ENCODE data around the gene SLC26A9.
"Not testable (repeated sequence)": the region's sequence is repeated elsewhere in the genome, so short reads cannot be mapped to it uniquely, and the experiment has no call there.

The SLC26A9 gene

GRCh38 chr1:205924460-205924790 lies 18.8 kb downstream of the SLC26A9 start:
- no peak for DNase-seq

DNA sequence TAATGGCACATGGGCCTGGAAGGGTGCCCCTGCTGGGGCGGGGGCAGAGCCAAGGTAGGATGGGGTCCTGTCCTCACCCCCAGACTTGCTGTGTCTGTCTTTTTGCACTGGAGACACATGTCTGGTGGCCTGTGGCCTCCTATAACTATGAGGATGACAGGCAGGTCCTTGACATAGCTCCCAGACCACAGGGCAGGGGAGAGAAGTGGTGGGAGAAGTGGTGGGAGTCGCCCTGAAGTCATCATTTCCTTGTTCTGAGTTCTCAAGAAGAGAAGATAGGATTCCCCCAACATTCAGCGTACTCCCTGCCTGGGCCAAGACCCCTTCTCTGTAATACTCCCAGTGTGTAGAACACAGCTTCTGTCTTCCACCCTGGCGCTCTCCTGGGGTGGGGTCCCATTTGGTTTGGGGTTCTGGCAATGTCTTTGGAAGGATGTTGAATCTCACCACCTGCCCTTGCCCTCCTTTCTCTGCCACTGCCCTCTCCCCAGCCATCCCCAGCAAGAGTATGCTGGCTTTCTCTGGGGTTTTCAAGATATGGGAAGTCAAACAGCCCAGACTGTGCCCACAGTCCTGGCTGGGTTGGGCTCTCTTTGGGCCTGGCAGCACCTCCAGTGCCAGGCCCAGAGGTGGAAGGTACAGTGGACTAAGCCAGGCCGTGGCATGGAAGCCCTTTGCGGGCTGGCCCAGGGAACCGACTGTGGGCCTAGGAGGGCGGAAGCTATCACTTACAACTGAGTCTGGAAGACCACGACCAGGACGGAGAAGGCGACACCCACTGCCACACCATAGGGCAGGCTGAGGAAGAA lies 19.4 kb downstream of the SLC26A9 start:
- no peak for DNase-seq

- DNase-seq, result no peak
Observed at GRCh38 chr1:205922806-205923205, 20.4 kb downstream of the SLC26A9 start.

- DNase-seq, result no peak
Observed at GRCh38 chr1:205922314-205922713, 20.9 kb downstream of the SLC26A9 start.

GRCh38 chr1:205921570-205921909 lies 21.7 kb downstream of the SLC26A9 start:
- no peak for DNase-seq

- DNase-seq, result no peak
Observed at GRCh38 chr1:205920861-205921569, 22.2 kb downstream of the SLC26A9 start.

GRCh38 chr1:205920159-205920558 lies 23.1 kb downstream of the SLC26A9 start:
- DNase-seq, result no peak

DNA sequence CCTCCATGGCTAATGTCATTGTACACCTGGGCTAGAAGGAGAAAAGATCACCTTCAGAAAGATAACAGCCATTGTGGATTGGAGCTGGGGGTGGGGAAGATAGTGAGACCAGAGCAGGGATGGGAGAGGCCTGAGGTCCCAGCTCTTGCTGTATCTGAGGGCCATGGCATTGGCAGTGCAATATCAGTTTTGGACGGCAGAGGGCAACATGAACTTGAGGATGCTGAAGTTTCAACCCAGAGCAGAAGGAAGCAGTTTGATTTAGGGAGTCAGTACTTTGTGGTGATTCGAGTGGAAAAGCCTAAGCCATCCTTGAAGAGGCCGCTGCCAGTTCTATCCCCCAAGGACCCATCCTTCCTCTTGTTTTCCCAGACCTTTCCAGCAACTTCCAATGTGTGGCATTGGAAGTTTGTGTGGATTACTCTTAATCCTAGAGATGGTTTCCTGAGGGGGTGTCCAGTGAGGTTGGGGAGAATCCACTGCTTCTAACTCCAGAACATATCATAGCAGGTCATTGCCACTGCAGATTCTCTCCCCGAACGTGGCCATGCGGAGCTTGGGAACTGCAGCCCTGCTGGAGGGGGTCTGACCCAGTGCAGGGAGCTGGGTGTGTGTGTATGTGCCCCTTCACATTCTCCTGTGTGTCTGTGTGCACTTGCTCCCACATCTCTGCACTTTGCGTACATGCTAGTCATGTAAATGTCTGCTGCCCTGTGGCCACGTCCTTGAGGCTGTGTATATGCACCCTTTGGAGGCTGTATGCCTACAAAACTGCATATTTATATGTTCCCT lies 24.1 kb downstream of the SLC26A9 start:
- peak; percentile 87 for DNase-seq

DNA sequence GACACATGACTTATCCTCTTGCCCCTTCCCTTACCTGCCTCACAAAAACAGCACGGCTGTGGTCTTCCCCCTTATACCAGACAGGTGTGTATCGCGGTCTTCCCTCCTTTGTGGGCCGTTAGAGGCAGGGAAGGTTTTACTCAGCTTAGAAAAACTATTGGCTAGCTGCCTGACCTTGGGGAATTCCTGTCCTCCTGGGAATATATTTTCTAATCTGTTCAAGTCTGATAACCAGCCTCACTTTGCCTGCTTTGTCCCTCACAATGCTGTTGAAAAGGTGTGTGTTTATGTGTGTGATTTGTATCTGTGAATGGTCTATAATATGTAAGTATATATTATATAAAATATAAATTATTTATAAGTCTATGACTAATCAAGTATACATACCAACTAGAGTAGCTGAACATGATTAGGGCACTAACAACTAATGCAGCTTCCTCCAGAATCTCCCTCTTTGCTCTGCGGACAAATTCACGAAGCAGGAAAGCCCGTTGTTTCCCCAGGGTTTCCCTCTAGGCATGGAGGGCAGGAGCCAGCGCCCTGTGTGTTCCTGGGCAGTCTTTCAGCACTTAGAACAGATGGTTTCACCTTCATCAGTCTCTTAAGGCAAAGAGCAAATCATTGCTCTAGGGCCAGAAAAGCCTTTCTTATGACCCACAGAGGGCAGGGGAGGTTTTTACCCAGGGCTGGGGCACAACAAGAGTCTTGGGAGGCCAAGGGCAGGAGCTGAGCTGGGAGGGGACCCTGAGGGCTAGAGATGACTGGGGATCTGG lies 25.6 kb downstream of the SLC26A9 start:
- peak; percentile 54 for DNase-seq

DNA sequence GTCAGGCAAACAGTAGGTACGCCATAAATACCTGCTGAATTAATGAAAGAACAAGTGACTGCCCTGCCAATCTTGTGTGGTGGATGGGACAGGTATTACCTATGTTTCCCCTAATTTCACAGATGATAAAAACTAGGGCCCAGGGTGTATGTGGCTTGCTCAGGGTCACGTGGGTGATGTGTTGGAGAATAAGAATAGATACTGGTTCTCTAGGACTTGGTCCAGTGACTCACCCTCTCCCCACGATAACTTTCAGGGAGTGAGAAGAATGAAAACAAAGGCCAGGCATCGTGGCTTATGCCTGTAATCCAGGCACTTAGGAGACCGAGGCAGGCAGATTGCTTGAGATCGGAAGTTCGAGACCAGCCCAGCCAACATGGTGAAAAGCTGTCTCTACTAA lies 26.7 kb downstream of the SLC26A9 start:
- DNase-seq, result no peak

GRCh38 chr1:205915354-205915990 lies 27.8 kb downstream of the SLC26A9 start:
- no peak for DNase-seq

DNA sequence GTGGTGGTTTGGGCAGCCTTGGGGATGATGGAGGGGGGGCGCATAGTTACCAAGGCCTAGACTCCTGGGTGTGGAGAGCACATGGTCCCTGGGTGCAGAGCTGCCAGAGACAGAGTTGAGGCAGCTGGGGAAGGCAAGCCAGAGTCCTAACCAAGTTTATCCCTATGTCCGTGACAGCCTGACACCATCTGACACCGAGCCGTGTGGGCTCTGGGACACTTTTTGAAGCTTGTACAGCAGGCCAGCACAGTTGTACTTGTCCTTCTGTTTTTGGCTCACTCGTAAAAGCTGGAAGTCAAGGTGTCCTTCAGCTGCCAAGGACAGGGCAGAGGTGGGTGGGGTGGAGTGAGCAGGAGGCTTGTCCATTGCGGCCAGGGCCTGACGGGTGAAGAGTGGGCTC lies 28.5 kb downstream of the SLC26A9 start:
- no peak for DNase-seq

- no peak for DNase-seq
Observed at GRCh38 chr1:205914155-205914507, 29.1 kb downstream of the SLC26A9 start.

DNA sequence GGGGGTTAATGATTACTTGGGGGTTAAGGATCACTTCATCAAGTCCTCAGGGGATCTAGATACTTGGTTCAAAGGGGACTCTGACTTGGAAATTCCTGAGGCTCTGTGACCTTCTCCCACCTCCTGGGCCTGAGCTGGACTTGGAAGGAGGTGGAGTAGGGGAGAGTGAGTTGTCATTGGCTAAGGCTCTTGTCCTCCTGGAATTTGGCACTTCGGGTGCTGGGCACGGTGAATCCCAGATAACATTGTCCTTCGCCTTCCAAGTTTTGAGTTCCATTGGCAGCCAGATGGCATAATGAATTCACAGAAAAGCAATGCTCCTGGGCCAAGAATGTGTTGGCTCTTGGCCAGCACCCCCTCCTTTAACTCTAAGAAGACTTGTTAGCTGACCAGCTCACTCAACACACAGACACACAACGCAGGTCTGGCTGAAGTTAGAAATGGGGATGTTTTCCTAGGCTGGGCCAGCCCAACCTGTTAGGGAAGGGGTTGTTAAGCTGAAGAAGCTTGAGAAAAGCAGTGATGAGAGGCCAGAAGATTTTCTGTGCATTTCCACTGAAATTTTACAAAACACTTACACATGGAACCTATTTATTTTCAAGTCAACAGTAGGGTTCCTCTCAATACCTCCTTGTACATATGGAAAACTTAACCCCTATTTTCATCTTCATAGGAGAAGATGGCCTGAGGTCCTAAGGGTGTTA lies 29.7 kb downstream of the SLC26A9 start:
- no peak for DNase-seq

GRCh38 chr1:205907794-205908193 lies 35.5 kb downstream of the SLC26A9 start:
- DNase-seq, result no peak

- DNase-seq, result not testable (repeated sequence)
Observed at GRCh38 chr1:205905095-205905494, 38.2 kb downstream of the SLC26A9 start.

DNA sequence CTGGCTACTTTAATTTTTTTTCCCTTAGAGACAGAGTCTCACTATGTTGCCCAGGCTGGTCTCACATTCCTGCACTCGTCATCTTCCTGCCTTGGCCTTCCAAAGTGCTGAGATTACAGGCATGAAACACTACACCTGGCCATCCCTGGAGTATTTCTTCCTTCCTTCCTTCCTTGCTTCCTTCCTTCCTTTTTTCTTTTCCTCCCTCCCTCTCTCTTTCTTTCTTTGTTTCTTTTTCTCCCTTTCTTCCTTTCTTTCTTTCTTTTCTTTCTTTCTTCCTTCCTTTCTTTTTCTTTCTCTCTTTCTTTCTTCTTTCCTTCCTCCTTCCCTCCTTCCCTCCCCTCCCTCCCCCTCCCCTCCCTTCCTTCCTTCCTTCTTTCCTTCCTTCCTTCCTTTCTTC lies 46.9 kb downstream of the SLC26A9 start:
- no peak for DNase-seq

GRCh38 chr1:205894119-205894518 lies 49.1 kb downstream of the SLC26A9 start:
- DNase-seq, result not testable (repeated sequence)

DNA sequence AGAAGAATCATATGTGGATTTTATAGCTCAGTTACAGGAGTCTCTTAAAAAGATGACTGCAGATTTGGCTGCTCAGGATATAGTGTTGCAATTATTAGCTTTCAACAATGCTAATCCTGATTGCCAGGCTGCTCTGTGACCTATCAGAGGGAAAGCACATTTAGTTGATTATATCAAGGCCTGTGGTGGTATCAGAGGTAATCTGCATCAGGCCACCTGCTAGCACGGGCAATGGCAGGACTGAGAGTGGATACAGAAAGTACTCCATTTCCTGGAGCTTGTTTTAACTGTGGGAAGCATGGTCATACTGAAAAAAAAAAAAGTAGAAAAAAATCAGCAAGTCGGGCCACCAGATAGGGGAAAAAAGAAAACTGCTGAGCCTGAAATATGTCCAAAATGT lies 51.1 kb downstream of the SLC26A9 start:
- DNase-seq, result not testable (repeated sequence)

- DNase-seq, result not testable (repeated sequence)
Observed at GRCh38 chr1:205891481-205891880, 51.8 kb downstream of the SLC26A9 start.

GRCh38 chr1:205890631-205891030 lies 52.6 kb downstream of the SLC26A9 start:
- not testable (repeated sequence) for DNase-seq

- DNase-seq, result not testable (repeated sequence)
Observed at GRCh38 chr1:205889706-205890105, 53.5 kb downstream of the SLC26A9 start.
